ENCODE measurements around the gene DCLRE1A.

The DCLRE1A gene

GRCh38 chr10:113802997-113803396 lies 50.9 kb downstream of the DCLRE1A start:
- no peak for DNase-seq (ENCODE audit: low spot score)
- Histone ChIP-seq H3K4me3 (no peak overlapping the region), H3K27ac (no peak overlapping the region)
- no peak for TF ChIP-seq CTCF (IDR thresholded peaks at IDR 0.05)

GRCh38 chr10:113801569-113801968 lies 52.3 kb downstream of the DCLRE1A start:
- Histone ChIP-seq H3K27ac (no peak overlapping the region), H3K4me3 (no peak overlapping the region)
- no peak for TF ChIP-seq CTCF (IDR thresholded peaks at IDR 0.05)
- DNase-seq (ENCODE audit: low spot score), result no peak

GRCh38 chr10:113791691-113792090 lies 62.2 kb downstream of the DCLRE1A start:
- no peak overlapping the region for H3K4me3 ChIP-seq
- H3K27ac ChIP-seq, result no peak overlapping the region
- no peak for TF ChIP-seq CTCF (IDR thresholded peaks at IDR 0.05)
- DNase-seq (ENCODE audit: low spot score), result no peak

- H3K4me3 ChIP-seq, result no peak overlapping the region
- H3K27ac ChIP-seq, result no peak overlapping the region
- no peak for DNase-seq (ENCODE audit: low spot score)
- no peak for TF ChIP-seq CTCF (IDR thresholded peaks at IDR 0.05)
These were observed 65.2 kb downstream of the DCLRE1A start for GRCh38 chr10:113788604-113789083.
